Suprapubic skin (tissue), 4 donors: ENCODE results near the gene GARIN5B. TPM values are rescaled to one million over a fixed set of nuclear protein-coding genes. Genes with fewer than 3 reads are reported as not detected.

Source experiments
- DNase-seq, 2 donors: peaks; one replicate each; pipeline ENCODE4 v3.0.0-alpha.2; 2019; ENCODE audit warnings: low spot score in 2 of 2
- H3K27ac ChIP-seq: fragments of 200-600 bp; sonication (generic); one replicate; pipeline ENCODE4 v1.5.1; 2019
- H3K27me3 ChIP-seq: fragments of 200-600 bp; sonication (generic); one replicate; pipeline ENCODE4 v1.5.1; 2019
- H3K36me3 ChIP-seq: fragments of 200-600 bp; sonication (generic); one replicate; pipeline ENCODE4 v1.5.1; 2019
- H3K4me1 ChIP-seq: fragments of 200-600 bp; sonication (generic); one replicate; pipeline ENCODE4 v1.5.1; 2019
- H3K4me3 ChIP-seq: fragments of 200-600 bp; sonication (generic); one replicate; pipeline ENCODE4 v1.5.1; 2019; ENCODE audit warnings: mild to moderate bottlenecking
- H3K9me3 ChIP-seq: fragments of 200-600 bp; sonication (generic); one replicate; pipeline ENCODE4 v1.5.1; 2019
- EP300 ChIP-seq: sonication (generic); formaldehyde crosslinking; IDR thresholded peaks from one replicate; pipeline ENCODE4 v1.6.1; 2017; ENCODE audit warnings: antibody characterized with exemption
- POLR2A ChIP-seq, 2 donors: fragments of 450-650 bp; IDR thresholded peaks; one replicate each; pipeline ENCODE4 v1.6.1; 2017; ENCODE audit warnings: antibody characterized with exemption in 2 of 2, mild to moderate bottlenecking in 2 of 2, moderate library complexity in 2 of 2
- POLR2AphosphoS5 ChIP-seq, 3 donors: sonication (generic); formaldehyde crosslinking; IDR thresholded peaks; one replicate each; pipeline ENCODE4 v1.6.1; 2017; ENCODE audit warnings: antibody characterized with exemption in 3 of 3
- WGBS: methylation state at CpG from one replicate; pipeline ENCODE4 v1.1.5; 2018; 5-methylcytosine and 5-hydroxymethylcytosine counted together
- total RNA-seq, 4 donors: library from RNA; depleted of rRNA; stranded (reverse); fragments of >200 nt; gene quantifications; one replicate each; pipeline ENCODE4 v1.1.0, GENCODE V29; 2016
- TF ChIP-seq, protein P1 (sequence below), 2 donors: fragments of 200-600 bp in 1 of 2; fragments of 450-650 bp in 1 of 2; sonication (generic) in 1 of 2; IDR thresholded peaks; one replicate each; pipeline ENCODE4 v1.5.1; 2016 to 2019; ENCODE audit warnings: antibody characterized with exemption in 2 of 2, mild to moderate bottlenecking in 1 of 2, moderate library complexity in 1 of 2

Gene GARIN5B
- total RNA-seq, 4 donors from 2014 or later: not detected

- Histone ChIP-seq H3K27ac (no peak overlapping the region), H3K27me3 (peaks cover 49% of the 10 kb centered on the region), H3K36me3 (no peaks in the 10 kb centered on the region), H3K4me3 (peak overlapping the region; percentile 46), H3K4me1 (peaks cover 25% of the 10 kb centered on the region), H3K9me3 (no peaks in the 10 kb centered on the region)
- WGBS: no CpG with 5 or more reads among the region's 13 CpGs
- no peak for TF ChIP-seq EP300
- no peak for TF ChIP-seq POLR2A (IDR thresholded peaks at IDR 0.05)
- no peak for TF ChIP-seq POLR2AphosphoS5 (IDR thresholded peaks at IDR 0.05)
- TF ChIP-seq, protein P1, sequence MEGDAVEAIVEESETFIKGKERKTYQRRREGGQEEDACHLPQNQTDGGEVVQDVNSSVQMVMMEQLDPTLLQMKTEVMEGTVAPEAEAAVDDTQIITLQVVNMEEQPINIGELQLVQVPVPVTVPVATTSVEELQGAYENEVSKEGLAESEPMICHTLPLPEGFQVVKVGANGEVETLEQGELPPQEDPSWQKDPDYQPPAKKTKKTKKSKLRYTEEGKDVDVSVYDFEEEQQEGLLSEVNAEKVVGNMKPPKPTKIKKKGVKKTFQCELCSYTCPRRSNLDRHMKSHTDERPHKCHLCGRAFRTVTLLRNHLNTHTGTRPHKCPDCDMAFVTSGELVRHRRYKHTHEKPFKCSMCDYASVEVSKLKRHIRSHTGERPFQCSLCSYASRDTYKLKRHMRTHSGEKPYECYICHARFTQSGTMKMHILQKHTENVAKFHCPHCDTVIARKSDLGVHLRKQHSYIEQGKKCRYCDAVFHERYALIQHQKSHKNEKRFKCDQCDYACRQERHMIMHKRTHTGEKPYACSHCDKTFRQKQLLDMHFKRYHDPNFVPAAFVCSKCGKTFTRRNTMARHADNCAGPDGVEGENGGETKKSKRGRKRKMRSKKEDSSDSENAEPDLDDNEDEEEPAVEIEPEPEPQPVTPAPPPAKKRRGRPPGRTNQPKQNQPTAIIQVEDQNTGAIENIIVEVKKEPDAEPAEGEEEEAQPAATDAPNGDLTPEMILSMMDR (IDR thresholded peaks at IDR 0.05): no peak
- DNase-seq: no peak
Observed at GRCh38 chr19:55355213-55355821, 7.7 kb downstream of the GARIN5B start.

DNA sequence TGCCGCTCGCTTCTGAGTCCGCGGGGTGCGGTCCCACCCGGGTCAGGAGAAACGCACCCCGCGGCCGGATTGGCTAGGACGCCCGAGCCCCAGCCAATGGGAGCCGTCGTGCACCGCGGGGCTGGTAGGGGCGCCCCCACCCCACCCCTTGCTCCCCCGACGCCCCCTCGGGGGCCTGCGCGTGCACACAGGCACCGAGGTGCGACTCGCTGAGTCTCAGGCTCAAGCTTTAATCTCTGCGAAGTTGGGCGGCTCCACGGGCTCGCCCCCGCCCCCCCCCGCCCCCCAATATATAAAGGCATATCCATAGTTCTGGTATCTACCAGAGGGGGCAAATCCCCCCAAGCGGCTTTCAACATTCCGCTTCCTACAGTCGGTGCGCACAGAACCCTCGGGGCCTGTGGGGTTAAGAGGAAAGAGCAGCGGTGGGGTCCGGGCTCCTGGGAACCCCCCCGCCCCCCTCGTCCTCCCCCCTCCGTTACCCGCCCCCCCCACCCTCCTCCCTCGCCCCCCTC lies 8.3 kb downstream of the GARIN5B start, which contains the start of gene COX6B2:
COX6B2 (minus strand) TSS at position 22 of the 515 bp plus-strand sequence. CDS start 198 bp downstream, outside the sequence.
- Histone ChIP-seq H3K4me1 (peaks cover 25% of the 10 kb centered on the region), H3K36me3 (no peaks in the 10 kb centered on the region), H3K27ac (no peak within 1 kb of the TSS), H3K27me3 (peaks cover 49% of the 10 kb centered on the region), H3K9me3 (no peaks in the 10 kb centered on the region), H3K4me3 (peak within 1 kb of the TSS; percentile 46)
- TF ChIP-seq POLR2A (IDR thresholded peaks at IDR 0.05) (no peak), EP300 (no peak), POLR2AphosphoS5 (IDR thresholded peaks at IDR 0.05) (no peak)
- TF ChIP-seq, protein P1 (IDR thresholded peaks at IDR 0.05): no peak
- 4% methylated on average over 14 of the region's 43 CpGs for WGBS
- DNase-seq: peak in 1 of 2 donors; percentile 69

- H3K9me3 ChIP-seq: no peaks in the 10 kb centered on the region
- H3K36me3 ChIP-seq: no peaks in the 10 kb centered on the region
- TF ChIP-seq, protein P1 (IDR thresholded peaks at IDR 0.05): no peak
- TF ChIP-seq EP300 (no peak), POLR2A (IDR thresholded peaks at IDR 0.05) (no peak), POLR2AphosphoS5 (IDR thresholded peaks at IDR 0.05) (no peak)
- peak overlapping the region; percentile 46 for H3K4me3 ChIP-seq
- H3K27me3 ChIP-seq: peaks cover 49% of the 10 kb centered on the region
- H3K4me1 ChIP-seq: peaks cover 25% of the 10 kb centered on the region
- 1% methylated on average over 14 of the region's 72 CpGs for WGBS
- no peak overlapping the region for H3K27ac ChIP-seq
- peak in 1 of 2 donors; percentile 70 for DNase-seq
Observed at GRCh38 chr19:55353803-55354697, 9.0 kb downstream of the GARIN5B start.

DNA sequence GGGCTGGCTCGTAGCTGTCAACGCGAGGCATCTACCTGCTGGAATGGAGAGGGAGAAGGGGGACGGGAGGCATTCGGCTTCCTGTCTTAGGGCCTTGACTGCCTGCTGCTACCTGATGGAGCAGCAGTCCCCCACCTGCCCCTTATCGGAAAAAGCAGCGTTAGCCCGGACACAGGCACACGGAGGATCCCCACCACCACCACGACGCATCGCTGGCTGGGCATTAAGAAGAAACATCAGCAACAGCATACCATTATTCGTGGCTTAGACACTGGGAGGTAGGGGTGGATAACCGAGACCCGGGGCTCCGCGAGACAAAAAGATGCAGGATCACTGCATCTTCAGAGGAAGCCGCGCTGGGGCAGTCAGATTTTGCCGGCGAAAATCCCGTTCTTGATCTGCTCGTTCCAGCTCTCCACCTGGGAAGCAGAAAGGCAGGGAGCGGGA lies 9.7 kb downstream of the GARIN5B start:
- WGBS: 27% methylated on average over 15 of the region's 24 CpGs

More for the DNA sequence above, 9.7 kb downstream of the GARIN5B start:
- TF ChIP-seq POLR2A (IDR thresholded peaks at IDR 0.05) (no peak), POLR2AphosphoS5 (IDR thresholded peaks at IDR 0.05) (no peak), EP300 (no peak)
- TF ChIP-seq, protein P1 (IDR thresholded peaks at IDR 0.05): no peak
- Histone ChIP-seq H3K36me3 (no peaks in the 10 kb centered on the region), H3K4me3 (peak overlapping the region; percentile 46), H3K27ac (no peak overlapping the region), H3K9me3 (no peaks in the 10 kb centered on the region), H3K27me3 (peaks cover 49% of the 10 kb centered on the region), H3K4me1 (peaks cover 25% of the 10 kb centered on the region)
- no peak for DNase-seq
